H7 (cell line): ENCODE results near the gene RTKN2. TPM values are rescaled to one million over a fixed set of nuclear protein-coding genes. Genes with fewer than 3 reads are reported as not detected.
"Not testable (repeated sequence)": the region's sequence is repeated elsewhere in the genome, so short reads cannot be mapped to it uniquely, and the experiment has no call there.

Experiments
- DNase-seq: peaks from one replicate; pipeline ENCODE4 v3.0.0; 2012
- H3K27me3 ChIP-seq: 2 replicates; pipeline ENCODE4 v1.6.0; 2011; ENCODE audit warnings: mild to moderate bottlenecking, low read length; ENCODE audit not compliant: control insufficient read depth, insufficient read depth
- H3K36me3 ChIP-seq: replicated peaks from 2 replicates; pipeline ENCODE4 v1.5.1; 2011; ENCODE audit warnings: low read length; ENCODE audit not compliant: control insufficient read depth, insufficient read depth
- H3K4me3 ChIP-seq: 2 replicates; pipeline ENCODE4 v1.5.1; 2011; ENCODE audit warnings: low read depth, mild to moderate bottlenecking, control low read depth, low read length, moderate library complexity; ENCODE audit not compliant: insufficient read depth
- total RNA-seq: library from RNA; depleted of rRNA; stranded (reverse); fragments of >200 nt; shearing (Covaris generic); gene quantifications from 2 replicates; pipeline ENCODE4 v1.2.3, GENCODE V29; 2014

The RTKN2 gene
- total RNA-seq, 1 experiment from 2014 or later = 9.5 TPM

DNA sequence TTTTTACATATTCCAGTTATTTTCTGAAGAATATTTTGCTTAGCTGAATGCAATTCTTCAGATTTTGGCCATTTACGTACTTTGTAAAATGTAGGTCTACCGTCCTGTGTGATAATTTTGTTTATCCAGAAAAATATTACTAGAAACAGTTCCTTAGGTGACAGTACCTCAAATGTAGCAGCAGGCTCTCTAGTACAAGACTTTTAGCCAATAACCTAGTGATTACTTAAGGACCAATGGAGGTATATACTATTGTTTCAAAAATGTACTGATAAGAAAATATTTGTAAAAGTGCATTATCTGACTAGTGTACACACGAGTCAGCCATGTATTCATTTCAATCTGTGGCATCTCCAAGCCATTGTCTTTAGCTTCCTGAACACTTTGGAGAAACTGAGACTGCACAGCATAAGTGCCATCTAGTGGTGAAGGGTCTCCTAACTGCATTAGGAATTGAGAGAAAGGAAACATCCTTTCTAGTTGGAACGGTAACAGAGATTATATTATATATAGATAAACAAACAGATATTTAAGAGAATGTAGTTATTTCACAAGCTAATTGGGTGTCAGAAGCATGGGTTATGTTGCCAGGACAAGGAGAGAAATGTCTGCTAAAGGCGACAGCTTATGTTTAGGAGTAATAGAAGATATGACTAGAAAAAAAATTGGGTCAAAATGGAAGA lies 23.7 kb downstream of the RTKN2 start:
- no peak for DNase-seq
- Histone ChIP-seq H3K36me3 (no peaks in the 10 kb centered on the region), H3K4me3 (no peak overlapping the region), H3K27me3 (no peaks in the 10 kb centered on the region)

DNA sequence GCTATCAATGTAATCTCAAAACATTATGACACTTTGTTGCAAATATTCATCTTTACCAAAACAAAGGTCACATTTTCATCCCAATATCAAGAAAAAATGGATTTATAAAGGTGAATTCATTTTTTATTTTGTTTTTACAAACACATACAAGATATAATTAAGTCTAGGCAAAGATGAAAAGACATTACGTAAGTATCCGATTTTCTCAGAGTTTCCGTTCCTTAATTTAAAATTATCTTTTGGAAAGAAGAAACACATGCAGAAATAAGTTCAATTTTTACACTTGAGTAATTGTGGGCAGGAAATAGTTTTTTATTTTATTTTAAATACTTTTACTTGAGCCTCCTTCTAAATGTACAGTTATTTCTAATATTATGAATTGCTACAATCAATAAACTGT lies 24.6 kb downstream of the RTKN2 start:
- no peaks in the 10 kb centered on the region for H3K27me3 ChIP-seq
- no peak overlapping the region for H3K4me3 ChIP-seq
- no peak for DNase-seq
- H3K36me3 ChIP-seq = no peaks in the 10 kb centered on the region

DNA sequence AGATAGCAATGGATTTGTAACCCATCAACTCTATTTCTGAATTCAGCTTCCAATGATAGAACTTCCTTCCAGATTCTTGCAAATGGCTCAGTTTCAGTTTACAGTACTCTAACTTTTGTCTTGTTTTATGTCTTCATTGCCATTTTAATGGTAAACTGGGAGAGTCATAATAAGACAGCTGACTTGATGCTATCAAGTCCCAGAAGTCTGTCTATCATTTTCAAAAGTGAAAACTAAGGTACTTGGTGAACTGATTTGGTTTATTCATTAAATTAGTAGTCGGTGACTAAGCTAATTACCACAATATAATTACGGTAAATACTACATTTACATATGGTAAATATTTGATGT lies 25.0 kb downstream of the RTKN2 start:
- H3K4me3 ChIP-seq = no peak overlapping the region

DNA sequence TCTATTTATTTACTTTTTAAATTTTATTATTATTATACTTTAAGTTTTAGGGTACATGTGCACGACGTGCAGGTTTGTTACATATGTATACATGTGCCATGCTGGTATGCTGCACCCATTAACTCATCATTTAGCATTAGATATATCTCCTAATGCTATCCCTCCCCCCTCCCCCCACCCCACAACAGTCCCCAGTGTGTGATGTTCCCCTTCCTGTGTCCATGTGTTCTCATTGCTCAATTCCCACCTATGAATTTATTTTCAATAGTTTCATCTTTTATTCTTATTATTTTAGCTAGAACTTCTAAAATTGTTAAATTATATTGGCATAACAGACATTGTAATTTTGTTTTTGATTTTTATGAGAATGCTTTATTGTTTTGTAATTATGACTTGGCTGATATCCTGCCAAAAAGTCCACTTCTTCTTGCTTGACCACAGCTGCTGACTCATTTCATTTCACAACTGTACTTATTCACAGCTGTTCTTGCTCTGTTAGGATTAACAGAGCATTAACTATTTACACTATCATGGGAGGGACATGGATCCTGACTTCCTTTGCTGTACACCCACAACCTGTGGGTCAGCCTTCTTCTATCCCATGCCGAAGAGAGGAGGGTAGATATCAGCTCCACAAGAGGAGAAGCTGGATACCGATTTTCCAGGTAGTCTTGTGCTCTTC lies 25.5 kb downstream of the RTKN2 start:
- H3K36me3 ChIP-seq, H3K4me3 ChIP-seq, H3K27me3 ChIP-seq, DNase-seq: not testable (repeated sequence)

More for the DNA sequence above, 25.0 kb downstream of the RTKN2 start:
- DNase-seq = no peak
- H3K36me3 ChIP-seq = no peaks in the 10 kb centered on the region
- H3K27me3 ChIP-seq = no peaks in the 10 kb centered on the region

DNA sequence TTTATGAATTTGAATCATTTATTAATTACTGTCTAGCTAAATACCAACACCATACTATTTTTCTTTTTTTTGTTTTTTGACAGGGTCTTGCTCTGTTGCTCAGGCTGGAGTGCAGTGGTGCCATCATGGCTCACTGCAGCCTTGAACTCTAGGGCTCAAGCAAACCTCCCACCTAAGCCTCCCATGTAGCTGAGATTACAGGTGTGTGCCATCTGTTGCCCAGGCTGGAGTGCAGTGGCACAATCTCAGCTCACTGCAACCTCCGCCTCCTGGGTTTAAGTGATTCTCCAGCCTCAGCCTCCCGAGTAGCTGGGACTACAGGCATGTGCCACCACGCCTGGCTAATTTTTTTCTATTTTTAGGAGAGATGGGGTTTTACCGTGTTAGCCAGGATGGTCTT lies 27.1 kb downstream of the RTKN2 start:
- not testable (repeated sequence) for H3K36me3 ChIP-seq, H3K27me3 ChIP-seq, DNase-seq, H3K4me3 ChIP-seq

DNA sequence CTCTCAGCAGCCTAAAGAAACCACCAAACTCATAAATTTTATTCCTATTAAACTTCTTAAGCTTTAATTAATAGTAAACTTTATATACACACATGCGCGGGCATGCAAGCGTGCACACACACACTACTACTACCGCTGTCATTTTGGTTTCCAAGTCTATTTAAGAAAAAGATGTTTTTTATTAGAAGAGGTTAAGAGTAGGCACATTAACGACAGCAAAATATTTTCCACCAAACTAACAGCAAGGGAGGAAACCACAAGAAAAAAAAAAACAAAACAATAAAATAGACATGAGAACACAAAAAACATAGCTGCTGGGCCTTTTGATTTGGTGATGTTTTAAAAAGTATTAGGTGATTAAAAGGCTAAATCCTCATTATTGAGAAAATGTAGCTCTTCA lies 28.6 kb downstream of the RTKN2 start:
- no peak for DNase-seq
- no peaks in the 10 kb centered on the region for H3K36me3 ChIP-seq
- no peaks in the 10 kb centered on the region for H3K27me3 ChIP-seq
- H3K4me3 ChIP-seq = no peak overlapping the region

DNA sequence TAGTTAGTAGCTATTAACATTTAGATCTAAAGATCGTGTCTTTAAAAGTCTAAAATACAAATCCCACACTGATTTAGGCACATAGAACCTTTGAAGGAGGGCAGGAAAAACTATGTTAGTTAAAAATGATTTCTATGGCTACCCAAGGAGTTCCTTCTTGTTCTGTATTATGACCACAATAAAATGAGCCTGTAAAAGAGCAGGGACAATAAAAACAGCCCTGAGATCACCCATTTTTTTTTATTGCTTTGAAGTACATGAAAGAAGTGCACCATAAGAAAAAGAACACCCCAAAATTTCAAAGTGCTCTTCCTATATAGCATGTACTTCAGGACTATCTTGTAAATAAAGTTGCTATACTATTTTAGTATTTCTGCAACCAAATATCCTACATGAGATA lies 29.8 kb downstream of the RTKN2 start:
- Histone ChIP-seq H3K27me3 (no peaks in the 10 kb centered on the region), H3K36me3 (no peaks in the 10 kb centered on the region), H3K4me3 (no peak overlapping the region)
- no peak for DNase-seq

DNA sequence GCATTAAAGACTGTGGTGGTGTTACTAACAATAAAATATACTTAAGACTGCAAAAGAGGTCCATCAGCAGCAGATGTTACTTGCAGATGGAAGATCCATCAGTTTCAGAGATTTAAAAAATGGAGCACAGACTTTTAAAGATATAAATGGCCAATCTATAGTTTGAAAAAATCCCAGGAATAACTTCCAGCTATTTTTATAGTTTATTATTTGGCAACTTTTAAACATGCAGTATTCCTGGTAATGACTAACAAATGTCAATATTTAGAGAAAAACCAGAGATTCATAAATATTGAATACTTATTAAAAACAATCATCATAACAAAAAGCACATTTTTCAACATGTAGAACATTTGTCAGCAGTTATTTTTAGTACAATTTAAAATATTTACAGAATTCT lies 30.7 kb downstream of the RTKN2 start:
- H3K27me3 ChIP-seq = no peaks in the 10 kb centered on the region
- no peak for DNase-seq
- H3K36me3 ChIP-seq = no peaks in the 10 kb centered on the region
- no peak overlapping the region for H3K4me3 ChIP-seq

DNA sequence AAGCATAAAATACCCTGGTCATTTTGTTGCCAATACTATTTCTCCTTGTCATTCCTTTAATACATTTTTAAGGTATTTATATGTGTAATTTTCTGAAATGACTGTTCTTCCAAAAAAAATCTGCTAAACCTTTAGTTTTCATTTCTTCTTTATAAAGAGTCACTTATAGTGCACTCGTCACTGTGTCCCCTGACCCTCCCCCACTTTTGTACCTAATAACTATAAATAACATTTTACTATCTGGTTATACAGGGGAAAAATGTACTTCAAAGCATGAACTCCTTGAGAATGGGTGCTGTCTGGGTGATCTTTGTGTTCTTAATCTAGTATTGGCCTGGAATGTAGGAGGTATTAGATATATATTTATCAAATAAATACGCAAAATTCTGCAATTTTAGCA lies 31.1 kb downstream of the RTKN2 start:
- no peak for DNase-seq
- H3K36me3 ChIP-seq = no peaks in the 10 kb centered on the region
- no peak overlapping the region for H3K4me3 ChIP-seq
- H3K27me3 ChIP-seq = no peaks in the 10 kb centered on the region

DNA sequence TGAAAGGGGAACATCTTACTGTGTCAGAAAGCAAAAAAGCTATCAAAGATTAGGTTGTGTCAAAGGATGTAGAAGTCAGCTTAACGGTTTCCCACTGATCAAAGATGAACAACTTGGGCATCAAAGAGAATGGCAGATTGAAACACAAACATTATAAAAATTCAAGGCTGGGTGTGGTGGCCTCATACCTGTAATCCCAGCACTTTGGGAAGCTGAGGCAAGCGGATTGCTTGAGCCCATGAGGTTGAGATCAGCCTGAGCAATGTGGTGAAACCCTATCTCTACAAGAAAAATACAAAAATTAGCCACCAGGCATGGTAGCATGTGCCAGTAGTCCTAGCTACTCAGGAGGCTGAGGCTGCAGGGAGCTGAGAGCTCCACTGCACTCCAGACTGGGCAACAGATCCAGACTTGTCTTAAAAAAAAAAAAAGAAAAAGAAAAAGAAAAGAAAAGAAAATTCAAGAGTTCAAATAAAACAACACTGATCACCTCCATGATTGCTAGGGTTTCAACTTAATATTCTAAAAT lies 34.5 kb downstream of the RTKN2 start:
- Histone ChIP-seq H3K27me3 (no peaks in the 10 kb centered on the region), H3K36me3 (no peaks in the 10 kb centered on the region), H3K4me3 (no peak overlapping the region)
- DNase-seq = no peak

DNA sequence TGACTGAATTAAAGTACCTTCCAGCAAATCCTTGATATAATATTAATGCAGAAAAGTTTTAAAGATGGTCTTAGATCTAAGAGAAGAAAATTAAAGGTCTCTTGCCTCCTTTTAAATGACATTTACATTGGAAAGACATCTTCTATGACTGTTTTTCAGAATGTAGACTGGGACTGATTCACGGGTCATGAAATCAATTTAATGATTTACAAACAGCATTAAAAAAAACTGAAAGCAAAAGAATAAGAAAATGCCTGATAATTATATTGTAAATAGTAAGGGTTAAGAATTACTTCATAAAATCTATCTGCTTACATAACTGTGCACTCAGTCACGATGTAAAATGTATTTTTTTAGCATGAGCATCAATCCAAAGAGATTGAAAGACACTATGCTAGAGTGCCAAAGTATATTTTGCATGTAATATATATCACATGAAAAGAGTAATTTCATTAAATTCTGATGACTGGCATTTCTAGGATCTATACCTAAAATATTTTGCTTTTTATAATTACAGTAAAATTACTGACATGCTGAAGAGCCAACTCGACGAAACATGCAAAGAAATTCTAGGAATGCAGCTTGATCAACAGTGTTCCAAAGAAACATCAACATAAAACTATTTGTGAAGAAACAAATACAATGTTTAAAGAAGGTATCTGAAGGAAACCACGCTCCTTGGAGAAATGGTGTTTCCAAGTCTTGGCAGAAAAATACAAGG lies 35.1 kb downstream of the RTKN2 start:
- Histone ChIP-seq H3K4me3 (no peak overlapping the region), H3K27me3 (no peaks in the 10 kb centered on the region)
- DNase-seq = no peak

DNA sequence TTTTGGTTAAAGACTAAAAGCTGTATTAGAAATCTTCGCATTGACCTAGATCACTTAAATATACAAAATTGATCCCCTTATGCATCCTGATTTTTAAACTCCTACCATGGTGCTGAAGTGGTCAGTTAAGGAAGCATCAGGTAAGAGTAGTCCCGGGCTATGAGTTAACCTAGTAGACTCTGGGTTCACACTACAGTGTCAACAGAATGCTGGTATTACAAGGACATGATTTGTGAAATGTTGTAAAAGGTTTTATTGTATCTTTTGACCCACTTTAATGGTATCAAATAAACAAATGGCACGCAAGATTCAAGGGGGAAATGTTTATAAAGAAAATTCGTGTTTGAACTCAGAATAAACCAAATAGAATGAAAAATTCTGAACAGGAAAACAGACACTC lies 36.8 kb downstream of the RTKN2 start:
- Histone ChIP-seq H3K36me3 (no peaks in the 10 kb centered on the region), H3K4me3 (no peak overlapping the region), H3K27me3 (no peaks in the 10 kb centered on the region)
- no peak for DNase-seq

More for the DNA sequence above, 35.1 kb downstream of the RTKN2 start:
- H3K36me3 ChIP-seq = no peaks in the 10 kb centered on the region

DNA sequence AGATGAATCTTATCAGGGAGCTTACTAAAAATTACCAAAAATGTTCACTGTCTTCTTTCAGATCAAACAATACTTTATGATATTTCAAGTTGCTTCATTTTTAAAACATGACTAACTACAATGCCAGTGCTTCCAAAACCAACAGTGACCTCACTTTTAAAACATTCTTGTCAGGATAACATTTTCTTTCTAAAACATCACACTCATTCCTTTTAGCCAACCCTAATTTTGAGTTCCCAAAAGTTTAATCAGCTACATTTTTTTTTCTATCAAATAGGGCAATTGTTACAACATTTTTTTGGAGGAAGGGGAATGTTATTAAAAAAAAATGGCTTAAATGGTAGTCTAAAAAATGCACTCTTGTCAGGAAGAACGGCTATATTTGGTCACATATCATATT lies 37.3 kb downstream of the RTKN2 start:
- Histone ChIP-seq H3K36me3 (no peaks in the 10 kb centered on the region), H3K4me3 (no peak overlapping the region), H3K27me3 (no peaks in the 10 kb centered on the region)
- DNase-seq = no peak

DNA sequence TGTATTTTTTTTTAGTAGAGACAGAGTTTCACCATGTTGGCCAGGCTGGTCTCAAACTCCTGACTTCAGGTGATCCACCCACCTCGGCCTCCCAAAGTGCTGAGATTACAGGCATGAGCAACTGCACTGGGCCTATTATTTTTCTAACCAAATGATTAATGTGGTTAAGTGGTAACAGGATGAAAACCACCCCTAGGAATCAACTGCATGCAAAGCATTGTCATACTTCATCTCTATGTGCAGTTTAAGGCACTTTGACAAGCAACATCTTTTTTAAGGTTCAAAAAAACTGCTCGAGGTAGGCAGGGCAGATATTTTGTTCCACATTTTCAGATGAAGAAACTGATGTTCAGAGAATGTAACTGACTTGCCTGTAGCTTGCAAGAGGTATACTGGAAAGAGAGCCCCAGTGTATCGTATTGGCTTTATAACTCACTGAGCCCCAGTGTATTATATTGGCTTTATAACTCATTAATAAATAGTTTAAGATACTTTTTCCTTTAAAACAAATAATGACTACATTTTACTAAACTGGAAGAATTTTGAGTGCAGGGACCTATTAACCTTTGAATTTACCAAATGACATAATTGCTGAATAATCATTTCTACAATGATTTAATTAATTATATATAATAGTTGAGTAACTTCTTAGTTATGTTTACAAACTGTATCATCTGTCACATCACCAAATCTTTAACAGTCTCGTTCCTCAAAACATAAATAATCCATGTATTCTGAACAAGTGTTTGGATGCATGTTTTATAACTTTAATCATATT lies 38.1 kb downstream of the RTKN2 start:
- Histone ChIP-seq H3K4me3 (no peak overlapping the region), H3K27me3 (no peaks in the 10 kb centered on the region), H3K36me3 (no peaks in the 10 kb centered on the region)
- DNase-seq = no peak
